ENCODE results near the gene KMT2C. TPM values are rescaled to one million over a fixed set of nuclear protein-coding genes. Genes with fewer than 3 reads are reported as not detected.
A peak's percentile ranks its signal among the peaks of the same experiment; 100 is the strongest.

Gene KMT2C
- total and polyA plus RNA-seq, 10 donors = 5.3 to 147 (median 107) TPM

- no peak for TF ChIP-seq POLR2A (IDR thresholded peaks at IDR 0.05)
- no peak for TF ChIP-seq CTCF (IDR thresholded peaks at IDR 0.05 in 8 of 11, conservative IDR thresholded peaks at IDR 0.05 in 3 of 11)
- TF ChIP-seq POLR2AphosphoS5 (IDR thresholded peaks at IDR 0.05) = no peak
- Histone ChIP-seq H3K4me1 (peaks cover 0 to 34% (median 4%) of the 10 kb centered on the region in 6 donors), H3K36me3 (peaks cover 4 to 100% (median 90%) of the 10 kb centered on the region in 6 donors), H3K9me3 (no peaks in the 10 kb centered on the region), H3K27ac (no peak overlapping the region), H3K4me3 (no peak overlapping the region), H3K27me3 (replicated peaks in 1 of 7) (no peaks in the 10 kb centered on the region)
- intact Hi-C loops (cut with DNase I; ENCODE audit: low total_unique reads) = no loop called here
- no peak for DNase-seq
- WGBS, 5 donors = 92 to 100% (median 95%) methylated on average over 2 of the region's 2 CpGs
Observed at GRCh38 chr7:152140560-152140959, 295.2 kb downstream of the KMT2C start.

- 90 to 97% (median 95%) methylated on average over 4 of the region's 4 CpGs for WGBS, 5 donors
- peaks cover 4 to 100% (median 86%) of the 10 kb centered on the region in 6 donors for H3K36me3 ChIP-seq
- intact Hi-C loops (cut with DNase I; ENCODE audit: low total_unique reads) = no loop called here
- no peak overlapping the region for H3K27ac ChIP-seq
- H3K9me3 ChIP-seq = no peaks in the 10 kb centered on the region
- no peaks in the 10 kb centered on the region for H3K27me3 ChIP-seq (replicated peaks in 1 of 7)
- H3K4me1 ChIP-seq = peaks cover 0 to 29% (median 2%) of the 10 kb centered on the region in 6 donors
- no peak overlapping the region for H3K4me3 ChIP-seq
- DNase-seq = no peak
- no peak for TF ChIP-seq POLR2A (IDR thresholded peaks at IDR 0.05)
- no peak for TF ChIP-seq CTCF (IDR thresholded peaks at IDR 0.05 in 8 of 11, conservative IDR thresholded peaks at IDR 0.05 in 3 of 11)
- TF ChIP-seq POLR2AphosphoS5 (IDR thresholded peaks at IDR 0.05) = no peak
Observed at GRCh38 chr7:152140067-152140466, 295.7 kb downstream of the KMT2C start.

GRCh38 chr7:152137476-152138025 lies 298.3 kb downstream of the KMT2C start:
- peak overlapping the region in 3 of 8 donors; percentile 39 to 58 (median 49) for H3K27ac ChIP-seq
- no peak overlapping the region for H3K4me3 ChIP-seq
- DNase-seq = no peak
- TF ChIP-seq POLR2A (IDR thresholded peaks at IDR 0.05) = no peak
- TF ChIP-seq CTCF (IDR thresholded peaks at IDR 0.05 in 8 of 11, conservative IDR thresholded peaks at IDR 0.05 in 3 of 11) = no peak
- no peak for TF ChIP-seq POLR2AphosphoS5 (IDR thresholded peaks at IDR 0.05)
- no peaks in the 10 kb centered on the region for H3K27me3 ChIP-seq (replicated peaks in 1 of 7)
- peaks cover 4 to 98% (median 69%) of the 10 kb centered on the region in 6 donors for H3K36me3 ChIP-seq
- WGBS, 5 donors = 73 to 89% (median 83%) methylated on average over 7 of the region's 7 CpGs
- peaks cover 0 to 17% (median 2%) of the 10 kb centered on the region in 6 donors for H3K4me1 ChIP-seq
- intact Hi-C loops (cut with DNase I; ENCODE audit: low total_unique reads) = no loop called here
- no peaks in the 10 kb centered on the region for H3K9me3 ChIP-seq

- Histone ChIP-seq H3K4me3 (no peak overlapping the region), H3K4me1 (peaks cover 0 to 17% (median 2%) of the 10 kb centered on the region in 6 donors), H3K27me3 (replicated peaks in 1 of 7) (no peaks in the 10 kb centered on the region), H3K9me3 (no peaks in the 10 kb centered on the region), H3K36me3 (peaks cover 4 to 98% (median 70%) of the 10 kb centered on the region in 6 donors), H3K27ac (peak overlapping the region in 7 of 8 donors; percentile 39 to 58 (median 48))
- WGBS, 5 donors = 72 to 85% (median 79%) methylated on average over 9 of the region's 9 CpGs
- TF ChIP-seq POLR2A (IDR thresholded peaks at IDR 0.05) = no peak
- TF ChIP-seq POLR2AphosphoS5 (IDR thresholded peaks at IDR 0.05) = no peak
- TF ChIP-seq CTCF (IDR thresholded peaks at IDR 0.05 in 8 of 11, conservative IDR thresholded peaks at IDR 0.05 in 3 of 11) = no peak
- intact Hi-C loops (cut with DNase I; ENCODE audit: low total_unique reads) = no loop called here
- no peak for DNase-seq
Observed at GRCh38 chr7:152136686-152137085, 299.1 kb downstream of the KMT2C start.
